Upper lobe of right lung (tissue), 1 donor: ENCODE results near the gene TET3. TPM values are rescaled to one million over a fixed set of nuclear protein-coding genes. Genes with fewer than 3 reads are reported as not detected.

ENCODE experiments used
- ATAC-seq: fragments of 200-7000 bp; cut with Tn5 transposase; one replicate; pipeline ENCODE4 v1.9.1; 2020; ENCODE audit warnings: mild to moderate bottlenecking, moderate library complexity
- DNase-seq: peaks from one replicate; pipeline ENCODE4 v3.0.0-alpha.2; 2020
- H3K27ac ChIP-seq: fragments of 200-600 bp; one replicate; pipeline ENCODE4 v1.8.0; 2022
- H3K27me3 ChIP-seq: fragments of 200-600 bp; one replicate; pipeline ENCODE4 v1.8.0; 2022; ENCODE audit warnings: mild to moderate bottlenecking
- H3K36me3 ChIP-seq: fragments of 200-600 bp; one replicate; pipeline ENCODE4 v1.8.0; 2022
- H3K4me1 ChIP-seq: fragments of 200-600 bp; one replicate; pipeline ENCODE4 v1.8.0; 2022
- H3K4me3 ChIP-seq: fragments of 200-600 bp; one replicate; pipeline ENCODE4 v1.8.0; 2022; ENCODE audit warnings: mild to moderate bottlenecking
- H3K9me3 ChIP-seq: fragments of 200-600 bp; one replicate; pipeline ENCODE4 v1.8.0; 2022
- CTCF ChIP-seq: fragments of 200-600 bp; IDR thresholded peaks from one replicate; pipeline ENCODE4 v1.8.0; 2022; ENCODE audit warnings: antibody characterized with exemption
- intact Hi-C: fragments of 100-400 bp; cut with DNase I; formaldehyde crosslinking; loops from one replicate; pipeline ENCODE4 v1.11.0; 2022
- total RNA-seq: library from RNA; stranded (reverse); fragmentation: NEBNext Ultra II Directional; extraction: Animal tissue kit (Norgen Biotek cat#: 25700); gene quantifications from one replicate; pipeline ENCODE4 v1.2.1, GENCODE V29; 2021
- donor health status: DM: no; HTN: yes; CAD: no; lungs with severe emphysema.

The TET3 gene
- total RNA-seq, 1 donor from 2014 or later, result 19.9 TPM

DNA sequence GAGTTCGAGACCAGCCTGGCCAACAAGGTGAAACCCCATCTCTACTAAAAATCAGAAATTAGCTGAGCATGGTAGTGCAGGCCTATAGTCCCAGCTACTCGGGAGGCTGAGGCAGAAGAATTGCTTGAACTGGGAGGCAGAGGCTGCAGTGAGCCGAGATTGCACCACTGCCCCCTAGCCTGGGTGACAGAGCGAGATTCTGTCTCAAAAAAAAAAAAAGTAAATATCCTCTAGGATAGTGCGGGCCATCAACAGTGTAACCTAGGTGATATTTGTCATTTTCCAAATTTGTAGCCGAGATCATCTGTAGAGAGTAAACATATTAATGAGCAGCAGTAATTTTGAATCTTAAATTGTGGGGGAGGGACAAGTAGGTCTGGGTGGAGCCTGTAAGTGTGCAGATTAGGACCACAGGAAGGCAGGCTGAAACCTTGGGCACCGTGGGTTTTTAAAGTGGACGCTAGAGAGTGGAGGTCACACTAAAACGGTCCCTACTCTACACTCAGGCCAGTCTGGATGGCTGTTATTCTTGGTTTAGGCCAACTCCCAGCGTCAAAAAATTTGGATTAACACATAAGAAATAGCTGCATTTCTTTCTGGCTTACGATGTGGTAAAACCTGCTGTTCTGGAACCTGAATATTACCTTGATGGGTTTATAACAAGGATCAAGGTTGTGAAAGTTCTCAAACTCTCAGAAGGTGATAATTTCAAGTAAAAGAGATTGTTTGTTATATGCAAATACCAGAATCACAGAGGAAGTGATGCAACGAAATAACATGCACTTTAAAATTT, 22.7 kb upstream of the TET3 start:
- TF ChIP-seq CTCF, result no peak
- H3K36me3 ChIP-seq, result peaks cover 25% of the 10 kb centered on the region
- DNase-seq, result no peak
- no peaks in the 10 kb centered on the region for H3K27me3 ChIP-seq
- H3K4me1 ChIP-seq, result no peaks in the 10 kb centered on the region
- H3K4me3 ChIP-seq, result no peak overlapping the region
- peak overlapping the region; percentile 17 for H3K27ac ChIP-seq
- intact Hi-C loops, result no loop called here
- ATAC-seq, result peak; percentile 43
- H3K9me3 ChIP-seq, result no peaks in the 10 kb centered on the region

DNA sequence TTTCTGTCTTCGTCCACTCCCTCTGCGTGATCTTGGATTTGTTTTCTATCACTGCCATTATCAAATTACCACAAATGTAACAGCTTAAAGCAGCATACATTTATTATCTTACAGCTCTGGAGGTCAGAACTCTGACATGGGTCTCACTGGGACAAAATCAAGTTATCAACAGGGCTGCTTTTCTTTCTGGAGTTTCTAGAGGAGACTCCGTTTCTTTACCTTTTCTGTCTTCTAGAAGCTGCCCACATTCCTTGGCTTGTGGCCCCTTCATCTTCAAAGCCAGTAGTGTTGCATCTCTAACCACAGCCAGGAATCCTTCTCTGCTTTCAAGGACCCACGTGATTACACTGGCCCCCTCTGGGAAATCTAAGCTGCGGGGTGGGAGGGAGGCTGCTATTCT, 21.9 kb upstream of the TET3 start:
- H3K27me3 ChIP-seq, result no peaks in the 10 kb centered on the region
- ATAC-seq (no peak), DNase-seq (no peak)
- peaks cover 22% of the 10 kb centered on the region for H3K36me3 ChIP-seq
- no peaks in the 10 kb centered on the region for H3K4me1 ChIP-seq
- H3K27ac ChIP-seq, result no peak overlapping the region
- H3K9me3 ChIP-seq, result no peaks in the 10 kb centered on the region
- H3K4me3 ChIP-seq, result no peak overlapping the region
- no peak for TF ChIP-seq CTCF
- intact Hi-C loops, result no loop called here

- no peaks in the 10 kb centered on the region for H3K27me3 ChIP-seq
- H3K4me3 ChIP-seq, result no peak overlapping the region
- no peak overlapping the region for H3K27ac ChIP-seq
- ATAC-seq (no peak), DNase-seq (no peak)
- peaks cover 14% of the 10 kb centered on the region for H3K36me3 ChIP-seq
- H3K4me1 ChIP-seq, result no peaks in the 10 kb centered on the region
- no peak for TF ChIP-seq CTCF
- H3K9me3 ChIP-seq, result no peaks in the 10 kb centered on the region
- intact Hi-C loops, result no loop called here
Observed at GRCh38 chr2:73963385-73964120, 21.2 kb upstream of the TET3 start.

GRCh38 chr2:73964223-73964622, 20.5 kb upstream of the TET3 start:
- no peak for TF ChIP-seq CTCF

DNA sequence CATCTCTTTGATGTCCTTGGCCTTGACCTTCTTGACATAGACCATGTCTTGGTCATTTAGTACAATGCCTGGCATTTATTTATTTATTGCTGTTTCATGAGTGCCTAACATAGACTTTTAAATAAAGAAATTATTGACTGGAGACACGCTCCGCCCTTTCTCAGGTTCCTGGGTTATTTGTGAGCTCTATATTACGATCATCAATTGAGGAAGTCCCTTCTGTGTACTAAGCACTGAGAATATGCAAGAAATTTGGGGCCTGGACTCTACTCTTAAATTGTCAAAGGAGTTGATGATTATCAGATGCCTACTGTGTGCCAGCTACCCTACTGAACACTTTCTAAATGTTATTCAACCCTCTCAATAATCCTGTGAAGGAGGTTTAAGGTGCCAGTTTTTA, 19.7 kb upstream of the TET3 start:
- no peak overlapping the region for H3K27ac ChIP-seq
- no peaks in the 10 kb centered on the region for H3K36me3 ChIP-seq
- no peak for TF ChIP-seq CTCF
- intact Hi-C loops, result no loop called here
- DNase-seq (no peak), ATAC-seq (no peak)
- no peak overlapping the region for H3K4me3 ChIP-seq
- H3K4me1 ChIP-seq, result peaks cover 6% of the 10 kb centered on the region
- no peaks in the 10 kb centered on the region for H3K27me3 ChIP-seq
- no peaks in the 10 kb centered on the region for H3K9me3 ChIP-seq

More at GRCh38 chr2:73964223-73964622, 20.5 kb upstream of the TET3 start:
- Histone ChIP-seq H3K27ac (no peak overlapping the region), H3K9me3 (no peaks in the 10 kb centered on the region), H3K27me3 (no peaks in the 10 kb centered on the region), H3K4me1 (no peaks in the 10 kb centered on the region), H3K36me3 (peaks cover 8% of the 10 kb centered on the region), H3K4me3 (no peak overlapping the region)
- DNase-seq, result no peak
- ATAC-seq, result no peak
- intact Hi-C loops, result no loop called here
